Suprapubic skin (tissue), 3 donors: Measurements from ENCODE around the gene ATP9B.

Experiments
- POLR2A ChIP-seq, 2 donors: fragments of 450-650 bp; IDR thresholded peaks; one replicate each; pipeline ENCODE4 v1.6.1; 2017; ENCODE audit warnings: antibody characterized with exemption in 2 of 2, mild to moderate bottlenecking in 2 of 2, moderate library complexity in 2 of 2
- TF ChIP-seq, protein P1 (sequence below), 2 donors: fragments of 200-600 bp in 1 of 2; fragments of 450-650 bp in 1 of 2; sonication (generic) in 1 of 2; IDR thresholded peaks; one replicate each; pipeline ENCODE4 v1.5.1; 2016 to 2019; ENCODE audit warnings: antibody characterized with exemption in 2 of 2, mild to moderate bottlenecking in 1 of 2, moderate library complexity in 1 of 2

DNA sequence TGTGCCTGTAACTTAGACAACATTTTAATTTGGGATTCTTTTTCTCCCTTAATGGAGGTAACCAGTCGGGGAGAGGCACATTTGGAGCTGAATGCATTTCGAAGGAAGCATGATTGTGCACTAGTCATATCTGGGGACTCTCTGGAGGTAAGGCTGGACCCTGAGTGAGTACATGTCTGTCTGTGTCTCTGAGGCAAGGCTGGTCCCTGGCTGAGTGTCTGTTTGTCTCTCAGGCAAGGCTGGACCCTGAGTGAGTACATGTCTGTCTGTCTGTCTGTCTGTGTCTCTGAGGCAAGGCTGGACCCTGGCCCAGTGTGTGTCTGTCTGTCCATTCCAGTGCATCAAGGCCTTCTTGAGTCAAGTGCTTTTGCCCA, 275.0 kb downstream of the ATP9B start:
- TF ChIP-seq, protein P1, sequence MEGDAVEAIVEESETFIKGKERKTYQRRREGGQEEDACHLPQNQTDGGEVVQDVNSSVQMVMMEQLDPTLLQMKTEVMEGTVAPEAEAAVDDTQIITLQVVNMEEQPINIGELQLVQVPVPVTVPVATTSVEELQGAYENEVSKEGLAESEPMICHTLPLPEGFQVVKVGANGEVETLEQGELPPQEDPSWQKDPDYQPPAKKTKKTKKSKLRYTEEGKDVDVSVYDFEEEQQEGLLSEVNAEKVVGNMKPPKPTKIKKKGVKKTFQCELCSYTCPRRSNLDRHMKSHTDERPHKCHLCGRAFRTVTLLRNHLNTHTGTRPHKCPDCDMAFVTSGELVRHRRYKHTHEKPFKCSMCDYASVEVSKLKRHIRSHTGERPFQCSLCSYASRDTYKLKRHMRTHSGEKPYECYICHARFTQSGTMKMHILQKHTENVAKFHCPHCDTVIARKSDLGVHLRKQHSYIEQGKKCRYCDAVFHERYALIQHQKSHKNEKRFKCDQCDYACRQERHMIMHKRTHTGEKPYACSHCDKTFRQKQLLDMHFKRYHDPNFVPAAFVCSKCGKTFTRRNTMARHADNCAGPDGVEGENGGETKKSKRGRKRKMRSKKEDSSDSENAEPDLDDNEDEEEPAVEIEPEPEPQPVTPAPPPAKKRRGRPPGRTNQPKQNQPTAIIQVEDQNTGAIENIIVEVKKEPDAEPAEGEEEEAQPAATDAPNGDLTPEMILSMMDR (IDR thresholded peaks at IDR 0.05), result no peak
- TF ChIP-seq POLR2A (IDR thresholded peaks at IDR 0.05), result no peak
